Glomerular visceral epithelial cell (primary cell): ENCODE results near the gene LYSMD4.

Experiments used
- DNase-seq: peaks from one replicate; pipeline ENCODE4 v3.0.0-alpha.2; 2016; ENCODE audit errors: extremely low spot score

LYSMD4 gene

DNA sequence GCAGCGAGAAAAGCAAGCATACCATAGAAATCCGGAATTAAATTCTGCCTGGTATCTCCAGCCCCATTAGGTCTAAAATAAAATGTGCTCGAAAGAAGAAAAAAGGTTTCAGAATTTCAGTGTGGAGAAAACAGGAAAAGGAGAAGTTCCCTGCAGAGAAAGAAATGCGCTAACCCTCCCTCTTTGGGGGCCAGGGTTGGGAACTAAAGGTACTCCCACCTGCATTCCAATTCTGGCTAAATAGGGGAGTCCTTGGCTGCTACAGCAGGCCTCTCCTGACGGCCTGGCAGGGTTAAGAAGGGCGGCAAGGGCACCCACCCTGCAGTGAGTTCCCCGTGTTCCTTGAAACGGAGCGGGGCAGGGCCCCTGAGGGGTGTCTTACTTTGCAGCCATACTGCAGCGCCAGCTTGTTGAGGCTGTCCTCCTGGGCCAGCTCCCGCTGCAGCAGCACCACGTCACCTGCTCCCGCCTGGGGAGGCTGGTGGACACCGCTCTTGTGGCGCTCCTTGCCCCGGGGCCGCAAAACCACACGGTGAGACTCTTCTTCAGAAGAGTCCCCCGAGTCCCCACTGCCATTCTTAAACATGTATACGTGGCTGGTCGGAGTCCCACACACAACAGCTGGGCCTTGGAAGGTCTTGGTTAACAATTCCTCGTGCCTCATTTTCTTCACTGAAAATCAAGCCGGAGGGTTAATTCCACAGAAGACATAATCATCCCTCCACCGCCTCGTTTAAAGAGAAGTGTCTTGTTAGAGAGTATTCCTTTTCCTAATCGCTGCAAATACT, 1.7 kb downstream of the LYSMD4 start:
- DNase-seq, result peak; percentile 16

DNA sequence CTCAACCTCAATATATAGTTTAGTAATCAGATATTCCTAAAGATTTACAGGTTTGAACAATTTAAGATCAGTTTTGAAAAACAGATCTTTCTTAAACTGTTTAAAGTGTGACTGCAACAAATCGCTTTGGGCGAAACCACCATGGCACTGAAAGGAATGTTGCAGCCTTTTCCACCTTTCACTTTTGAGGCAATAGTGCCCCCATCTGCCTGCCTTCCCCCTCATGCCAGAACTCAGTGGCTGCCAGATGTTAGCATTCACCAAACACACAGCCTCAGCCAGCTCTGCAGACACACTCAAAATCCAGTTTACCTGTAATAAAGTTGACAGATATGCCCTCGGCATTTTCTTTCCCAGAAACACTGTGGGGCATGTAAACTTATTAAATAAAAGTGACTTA, 3.3 kb downstream of the LYSMD4 start:
- DNase-seq, result peak; percentile 31

DNA sequence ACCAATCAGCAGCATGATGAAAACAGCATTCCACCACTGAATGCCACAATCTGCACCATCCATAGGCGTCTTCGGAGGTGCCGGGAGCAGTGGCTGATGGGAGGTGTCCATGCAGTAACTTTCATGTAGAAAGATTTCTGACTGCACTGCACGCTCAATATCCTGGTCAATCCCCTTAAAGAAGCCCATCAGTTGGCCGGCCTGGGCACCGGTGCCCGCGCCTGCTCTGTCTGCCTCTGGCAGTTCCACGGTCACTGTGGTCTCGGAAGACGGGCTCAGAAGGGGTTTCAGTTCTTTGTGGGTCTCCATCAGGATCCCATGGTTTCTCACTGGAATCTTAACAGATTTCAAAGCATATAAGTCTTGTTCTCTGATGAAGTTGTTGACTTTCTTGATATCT, 3.9 kb downstream of the LYSMD4 start:
- no peak for DNase-seq

DNA sequence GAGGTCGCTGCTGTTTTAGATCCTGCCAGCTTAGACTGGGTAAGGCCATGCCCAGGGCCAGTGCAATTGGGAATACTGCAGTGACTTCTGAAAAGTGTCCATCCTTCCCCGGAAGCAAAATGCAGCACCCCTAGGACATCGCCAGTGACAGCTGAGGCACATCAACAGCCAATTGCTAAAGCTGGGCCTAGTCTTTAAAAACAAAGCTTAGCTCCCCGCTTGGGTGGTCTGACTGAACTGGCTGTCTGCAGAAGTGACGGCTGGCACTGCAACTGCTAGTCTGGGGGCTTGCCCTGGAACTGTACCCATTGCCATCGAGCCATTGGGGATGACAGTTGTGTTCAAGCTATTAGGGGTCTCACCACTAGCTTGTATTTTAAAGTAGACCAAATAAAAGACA, 4.3 kb downstream of the LYSMD4 start:
- DNase-seq, result no peak

DNA sequence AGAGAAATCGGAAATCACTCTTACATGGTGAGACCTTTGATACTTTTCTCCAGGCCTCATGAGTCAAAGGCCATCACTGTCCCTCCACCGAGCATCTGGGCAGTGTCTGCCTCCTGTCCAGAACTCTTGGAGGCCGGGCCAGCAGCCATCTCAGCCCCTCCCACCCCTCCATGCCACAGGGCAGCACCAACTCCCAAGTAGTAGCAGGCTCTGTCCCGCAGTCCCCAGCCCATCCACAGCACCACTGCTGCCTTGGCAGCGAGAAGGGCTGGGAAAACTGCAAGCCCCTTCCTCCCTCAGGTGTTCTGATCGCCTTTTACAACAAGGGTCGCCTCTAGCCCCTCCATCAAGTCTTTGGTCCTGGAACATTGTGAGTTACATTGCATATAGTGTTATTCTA, 5.5 kb downstream of the LYSMD4 start:
- no peak for DNase-seq

DNA sequence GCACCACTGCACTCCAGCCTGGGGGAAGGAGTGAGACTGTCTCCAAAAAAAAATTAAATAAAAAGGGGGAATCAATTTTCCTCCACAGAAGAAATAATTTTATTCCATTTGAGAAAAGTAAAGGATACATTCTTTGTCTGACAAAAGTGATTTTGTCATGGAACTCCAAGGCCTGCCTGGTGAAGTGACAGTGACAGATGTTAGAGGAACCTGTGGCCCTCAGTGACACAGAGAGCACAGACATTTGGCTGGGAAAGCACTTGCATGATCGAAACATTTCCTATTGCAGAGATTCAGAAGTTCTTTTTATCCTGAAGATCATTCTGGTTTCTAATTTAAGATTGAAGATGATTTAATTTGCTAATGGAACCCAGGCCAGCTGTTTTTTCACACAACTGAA, 5.9 kb downstream of the LYSMD4 start:
- DNase-seq, result no peak

DNA sequence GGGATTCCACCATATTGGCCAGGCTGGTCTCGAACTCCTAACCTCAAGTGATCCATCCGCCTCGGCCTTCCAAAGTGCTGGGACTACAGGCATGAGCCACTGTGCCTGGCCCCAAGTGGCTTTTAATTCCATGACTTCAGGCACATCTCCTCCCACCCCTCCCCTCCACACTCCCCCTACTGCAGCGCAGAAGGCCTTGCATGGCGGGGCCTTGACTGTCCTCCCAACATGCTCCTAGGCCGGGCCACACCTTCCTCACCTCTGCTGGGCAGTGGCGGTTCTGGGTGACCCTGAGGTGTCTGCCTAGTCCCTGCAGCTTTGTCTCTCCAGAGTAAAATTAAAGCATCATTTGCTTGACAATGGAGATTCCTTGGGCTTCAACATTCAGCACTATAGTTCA, 6.9 kb downstream of the LYSMD4 start:
- DNase-seq, result no peak

DNA sequence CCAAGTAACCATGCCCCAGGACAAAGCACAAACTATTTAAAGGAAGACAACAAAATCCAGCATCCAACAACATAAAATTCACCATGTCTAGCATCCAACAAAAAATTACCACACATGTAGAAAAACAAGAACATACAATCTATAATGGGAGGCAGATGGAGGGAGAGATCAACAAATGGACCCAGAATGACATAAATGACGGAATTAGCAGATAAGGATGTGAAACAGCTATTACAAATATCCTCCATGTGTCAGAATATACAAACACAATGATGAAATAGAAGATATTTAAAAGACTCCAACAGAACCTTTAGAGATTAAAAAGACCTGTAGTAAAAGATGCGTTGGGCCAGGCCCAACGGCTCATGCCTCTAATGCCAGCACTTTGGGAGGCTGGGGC, 10.8 kb downstream of the LYSMD4 start:
- no peak for DNase-seq

DNA sequence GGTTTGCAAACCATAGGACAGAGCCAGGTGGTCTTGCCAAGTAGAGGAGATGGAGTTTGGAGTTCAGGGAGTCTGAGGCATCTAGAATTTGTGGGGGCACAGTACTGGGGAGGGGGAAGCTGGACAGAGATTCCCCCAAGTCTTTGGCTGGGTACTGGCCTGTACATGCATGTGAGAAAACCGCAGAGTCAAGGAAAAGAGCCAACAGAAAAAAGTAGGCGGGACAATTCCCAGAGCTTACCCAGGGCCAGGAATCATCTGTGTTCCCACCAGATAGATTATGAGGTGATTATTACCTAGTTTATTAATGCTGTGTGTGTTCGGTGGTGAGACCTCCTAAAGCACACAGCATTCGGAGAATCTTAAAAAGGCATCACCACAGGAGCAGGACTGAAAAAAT, 11.3 kb downstream of the LYSMD4 start:
- no peak for DNase-seq

DNA sequence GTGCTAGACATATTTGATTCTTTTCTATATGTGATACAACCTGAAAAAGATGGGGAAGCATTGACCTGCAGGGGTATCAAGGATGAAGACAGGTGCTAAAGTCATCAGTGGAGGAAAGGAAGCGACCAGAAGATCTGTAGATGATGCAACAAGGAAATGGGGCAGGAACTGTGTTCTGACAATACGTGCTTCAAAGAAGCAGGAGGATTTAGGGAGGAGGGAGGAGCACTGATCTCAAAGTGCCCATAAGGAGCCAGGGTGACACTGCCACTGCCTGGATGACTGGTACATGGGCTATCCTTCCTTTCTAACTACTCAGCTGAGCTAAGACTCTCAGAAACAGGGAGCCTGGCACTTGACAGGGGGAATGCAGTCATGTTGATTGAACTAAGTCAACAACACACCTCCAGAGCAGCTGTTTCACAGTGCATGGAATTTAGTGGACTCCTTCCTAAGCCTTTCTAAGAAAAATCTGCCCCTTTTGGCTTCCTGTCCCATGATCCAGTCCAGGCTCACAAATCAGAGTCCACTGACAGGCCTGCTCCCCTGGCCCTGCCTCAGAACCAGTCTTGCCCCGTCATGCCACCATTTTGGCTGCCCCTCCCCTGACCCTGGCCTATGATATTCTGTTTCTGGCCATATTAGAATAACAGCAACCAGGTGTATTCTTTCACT, 12.0 kb downstream of the LYSMD4 start:
- DNase-seq, result no peak

DNA sequence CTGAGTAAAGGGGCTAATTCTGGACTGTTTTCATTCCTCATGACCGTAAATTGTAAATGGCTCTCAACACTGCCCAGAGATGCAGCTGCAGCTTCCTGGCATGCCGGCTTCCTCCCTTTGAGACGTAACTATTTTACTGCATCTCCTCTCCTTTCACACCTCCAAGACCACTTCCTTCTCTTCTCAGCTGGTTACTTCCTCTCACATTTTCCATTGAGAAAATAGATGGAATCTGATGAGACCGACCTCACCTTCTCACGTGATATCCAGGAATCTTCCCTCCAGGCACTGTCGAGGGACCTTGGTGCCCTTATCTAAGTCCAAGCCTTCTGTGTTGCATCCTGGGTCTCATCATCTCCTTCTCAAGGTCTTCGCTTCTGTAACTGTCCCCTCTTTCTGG, 12.7 kb downstream of the LYSMD4 start:
- no peak for DNase-seq

DNA sequence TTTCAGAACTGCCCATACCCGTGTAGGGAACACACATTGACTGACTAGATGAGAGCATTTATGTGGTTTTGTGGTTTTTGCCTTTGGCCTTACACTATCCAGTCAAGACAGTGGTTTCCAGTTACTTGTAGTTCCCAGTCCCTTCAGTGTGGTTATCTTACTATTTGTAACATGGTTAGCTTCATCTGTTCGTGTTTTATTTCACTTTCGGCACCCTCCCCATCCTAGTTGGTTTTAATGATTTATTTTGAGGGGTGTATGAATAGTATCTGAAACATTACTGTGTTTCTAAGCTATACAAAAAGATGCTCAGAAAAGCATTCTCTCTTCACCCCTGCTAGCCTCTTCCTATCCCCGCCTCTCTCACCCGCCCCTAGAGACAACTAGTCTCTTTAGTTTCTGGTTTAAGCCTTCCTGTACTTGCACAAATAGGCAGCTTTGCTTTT, 14.1 kb downstream of the LYSMD4 start:
- peak; percentile 70 for DNase-seq

DNA sequence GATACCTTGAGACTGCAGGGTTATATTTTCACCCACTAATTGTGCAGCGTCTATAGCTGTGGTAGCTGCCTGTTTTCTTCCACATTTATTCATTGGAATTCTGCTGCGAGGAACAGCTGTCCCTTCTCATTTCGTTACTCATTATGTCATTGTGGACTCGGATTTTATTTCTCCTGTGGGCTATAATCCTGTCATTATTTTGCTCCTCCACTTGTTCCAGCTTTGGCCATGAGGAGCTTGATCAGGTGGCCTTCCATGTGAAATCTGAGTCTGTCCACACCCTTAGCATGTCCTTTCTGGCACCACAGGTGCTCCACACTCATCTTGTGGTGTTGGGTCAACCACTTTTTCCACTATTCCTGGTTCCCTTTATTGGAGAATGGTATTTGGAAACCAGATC, 14.8 kb downstream of the LYSMD4 start:
- DNase-seq, result no peak

DNA sequence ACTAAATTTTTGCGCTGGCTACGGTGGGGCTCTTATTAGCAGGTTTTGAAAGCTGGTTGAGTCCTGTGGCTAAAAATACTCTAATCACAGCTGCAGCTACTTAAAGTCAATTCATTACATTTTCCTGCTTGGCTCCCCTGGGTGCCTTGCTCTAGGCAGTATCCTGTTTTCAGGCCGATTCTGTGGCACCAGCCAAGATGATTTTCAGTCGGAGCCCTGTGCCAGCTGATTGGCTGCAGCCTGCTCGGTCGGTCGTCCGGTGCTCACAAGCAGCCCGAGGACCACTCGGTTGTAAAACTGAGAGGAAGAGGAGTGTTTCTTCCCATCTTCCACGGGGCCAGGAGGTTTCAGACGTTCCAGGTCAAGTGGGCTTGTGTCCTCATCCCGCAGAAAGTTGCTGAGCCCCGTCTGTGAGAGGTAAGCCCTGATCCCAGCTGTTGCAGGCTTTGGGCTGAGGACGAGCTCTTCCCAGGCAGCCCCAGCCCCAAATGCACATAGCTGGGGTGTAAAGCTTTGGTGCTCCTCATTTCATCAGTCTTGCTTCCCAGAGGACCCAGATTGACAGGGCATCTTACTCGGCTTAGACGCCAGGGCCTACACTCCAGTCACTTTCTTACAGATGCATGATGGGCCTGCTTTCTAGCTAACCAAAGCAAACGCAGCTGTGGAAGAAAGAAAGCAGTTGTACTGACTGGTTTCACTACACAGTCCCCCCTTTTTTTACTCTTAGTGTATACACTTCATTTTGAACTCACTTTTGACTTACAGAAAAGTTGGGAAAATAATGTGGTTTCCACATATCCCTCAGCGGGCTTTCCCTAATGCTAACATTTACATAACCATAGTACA, 15.9 kb downstream of the LYSMD4 start:
- no peak for DNase-seq

DNA sequence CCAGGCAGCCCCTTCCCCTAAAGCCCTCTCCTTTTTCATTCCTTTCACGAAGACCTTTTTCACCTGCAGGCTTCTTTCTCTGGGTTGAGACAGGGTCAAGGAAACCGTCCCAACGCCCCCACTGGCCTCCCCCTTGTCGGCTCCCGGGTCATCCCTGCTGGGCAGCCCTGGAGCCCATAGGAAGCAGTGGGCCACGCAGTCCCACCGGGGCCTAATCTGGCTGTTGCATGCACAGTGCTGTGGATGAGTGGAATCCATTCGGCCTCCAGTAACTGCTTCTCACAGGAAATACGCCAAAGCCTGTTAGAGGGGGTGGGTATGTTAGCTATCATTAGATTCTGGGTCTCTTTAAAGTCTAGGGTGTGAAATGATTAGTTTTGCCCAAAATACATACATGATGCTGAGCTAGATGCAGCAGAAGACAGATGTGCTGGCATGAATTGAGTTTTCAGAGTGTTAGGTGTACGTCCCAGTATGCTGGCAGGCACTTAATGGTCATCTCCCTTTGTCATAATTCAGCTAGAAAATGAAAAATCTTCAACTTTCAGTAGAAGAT, 16.6 kb downstream of the LYSMD4 start:
- DNase-seq, result no peak

DNA sequence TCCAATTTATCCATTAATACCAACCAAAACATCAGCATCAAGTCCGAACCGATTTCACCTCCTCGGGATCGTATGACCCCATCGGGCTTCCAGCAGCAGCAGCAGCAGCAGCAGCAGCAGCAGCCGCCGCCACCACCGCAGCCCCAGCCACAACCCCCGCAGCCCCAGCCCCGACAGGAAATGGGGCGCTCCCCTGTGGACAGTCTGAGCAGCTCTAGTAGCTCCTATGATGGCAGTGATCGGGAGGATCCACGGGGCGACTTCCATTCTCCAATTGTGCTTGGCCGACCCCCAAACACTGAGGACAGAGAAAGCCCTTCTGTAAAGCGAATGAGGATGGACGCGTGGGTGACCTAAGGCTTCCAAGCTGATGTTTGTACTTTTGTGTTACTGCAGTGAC, 20.8 kb downstream of the LYSMD4 start:
- no peak for DNase-seq

DNA sequence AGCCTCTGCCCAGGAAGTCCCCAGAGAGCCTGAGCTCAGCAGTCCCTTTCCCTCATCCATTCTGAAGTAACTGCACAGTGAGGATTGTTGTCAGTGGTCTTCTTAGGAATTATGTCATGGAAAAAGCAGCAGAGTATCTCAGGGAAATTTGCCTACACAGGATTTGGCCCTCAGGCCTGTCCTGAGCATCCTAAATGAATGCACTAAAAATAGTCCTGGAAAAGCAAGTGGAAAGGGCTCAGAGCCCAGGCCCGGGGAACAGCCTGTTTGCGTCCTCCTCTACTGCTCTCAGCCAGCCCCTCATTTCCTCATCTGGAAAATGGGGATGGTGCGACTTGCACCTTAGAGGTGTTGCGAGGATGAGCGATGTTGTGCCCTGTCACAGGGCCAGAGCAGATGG, 21.6 kb downstream of the LYSMD4 start:
- no peak for DNase-seq

DNA sequence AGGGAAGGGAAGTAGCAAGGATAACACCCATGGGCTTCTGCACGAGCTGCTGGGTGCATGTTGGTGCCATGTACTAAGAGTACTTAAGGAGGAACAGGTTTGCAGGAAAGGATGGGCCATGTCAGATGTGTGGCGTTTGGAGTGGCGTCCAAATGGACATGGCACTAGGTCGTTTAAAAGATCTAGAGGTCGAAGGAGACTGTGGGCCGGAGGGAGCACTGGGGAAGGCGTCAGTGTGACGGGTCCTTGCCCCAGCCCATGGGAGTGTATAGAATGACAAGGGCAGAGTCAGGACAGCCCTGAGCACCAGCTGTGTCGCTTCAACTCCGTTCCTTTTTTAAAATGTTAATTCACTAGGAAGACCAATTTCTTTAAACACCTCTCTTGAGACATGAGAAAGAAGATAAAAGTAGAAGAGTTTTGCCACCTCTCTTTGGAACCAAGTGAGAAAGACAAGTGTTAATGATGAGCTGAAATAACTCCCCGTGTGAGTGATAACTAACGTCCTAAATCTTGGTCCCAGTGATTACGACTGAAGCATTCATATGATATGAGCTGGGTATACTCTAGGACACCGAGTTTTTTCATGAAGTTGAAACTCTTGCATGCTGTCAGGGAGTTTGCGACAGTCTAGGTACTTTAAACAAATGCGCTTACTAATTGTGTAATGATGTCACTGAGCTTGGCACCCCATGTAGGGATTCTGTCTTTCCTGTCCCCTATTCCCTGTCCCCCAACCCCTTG, 23.8 kb downstream of the LYSMD4 start:
- DNase-seq, result no peak

DNA sequence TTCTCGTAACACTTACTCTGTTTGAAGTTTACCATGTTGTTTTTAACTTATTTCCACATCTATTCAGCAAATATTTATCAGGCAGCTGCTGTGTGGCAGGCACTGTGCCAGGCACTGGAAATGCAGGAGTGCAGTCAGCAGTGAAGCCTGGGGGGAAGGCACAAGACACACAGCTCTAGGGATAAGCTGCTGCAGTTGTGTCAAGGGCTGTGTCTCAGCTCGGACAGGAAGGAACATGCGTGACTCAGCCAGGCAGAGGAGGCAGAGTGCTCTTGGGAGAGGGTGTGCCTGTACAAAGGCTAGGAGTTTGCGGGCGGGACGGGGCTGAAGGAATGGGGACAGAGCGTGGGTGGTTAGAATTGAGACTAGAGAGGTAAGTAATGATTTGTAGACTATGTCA, 24.7 kb downstream of the LYSMD4 start:
- peak; percentile 85 for DNase-seq

DNA sequence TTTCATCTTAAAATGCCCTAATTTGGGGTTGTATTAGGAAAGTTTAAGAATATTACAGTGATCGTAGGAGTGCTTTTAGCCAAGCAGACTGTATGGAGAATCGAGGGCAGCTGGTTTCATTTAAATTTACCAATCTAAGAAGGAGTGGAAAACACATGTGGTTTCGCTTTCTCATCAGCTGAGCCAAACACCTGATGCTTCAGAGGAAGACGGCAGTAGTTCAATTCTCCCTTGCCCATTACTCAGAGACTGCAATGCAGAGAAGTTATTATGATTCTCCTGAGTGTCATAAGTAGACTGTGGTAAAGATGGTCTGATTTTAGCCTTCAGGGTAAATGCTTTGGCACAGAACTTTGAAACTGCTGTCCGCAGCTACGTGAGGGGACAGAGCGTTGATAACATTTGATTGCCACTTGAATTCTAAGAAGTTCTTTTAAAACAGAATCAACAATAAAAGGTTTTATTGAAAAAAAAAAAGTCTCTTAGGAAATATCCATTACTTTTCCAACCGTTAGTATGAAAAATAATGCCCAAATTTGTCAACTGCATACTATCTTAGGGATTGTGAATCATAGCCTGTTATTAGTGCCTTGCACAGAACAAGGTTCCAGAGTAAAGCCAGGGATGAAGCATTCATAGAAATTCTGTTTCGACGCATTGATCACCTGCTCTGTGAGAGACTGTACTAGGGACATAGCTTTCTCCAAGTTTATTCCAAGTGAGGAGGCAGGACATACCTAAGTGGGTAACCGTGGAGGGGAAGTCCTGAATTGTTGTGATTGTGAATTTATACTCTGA, 25.6 kb downstream of the LYSMD4 start:
- DNase-seq, result no peak
